ENCODE data around the gene ZNF407.

- TF ChIP-seq CTCF (IDR thresholded peaks at IDR 0.05), result no peak
- no peak for TF ChIP-seq POLR2AphosphoS5 (IDR thresholded peaks at IDR 0.05)
- TF ChIP-seq POLR2A (IDR thresholded peaks at IDR 0.05), result no peak
- no peak for TF ChIP-seq EP300 (IDR thresholded peaks at IDR 0.05)
Measured at GRCh38 chr18:74722237-74722636, 124.6 kb downstream of the ZNF407 start.

All from gastroesophageal sphincter (tissue), 3 donors.